H1 (cell line): ENCODE measurements around the gene ZNF697. TPM values are rescaled to one million over a fixed set of nuclear protein-coding genes. Genes with fewer than 3 reads are reported as not detected.
A peak's percentile ranks its signal among the peaks of the same experiment; 100 is the strongest.

Experiments
- CTCF ChIA-PET: fragments of 300-600 bp; sonication (Branson Sonifier 250); formaldehyde crosslinking; loops from one replicate; lab custom pipeline; 2021; ENCODE audit not compliant: partially characterized antibody; lab: Charles Lee
- POLR2A ChIA-PET: fragments of 300-600 bp; sonication (Branson Sonifier 250); formaldehyde crosslinking; loops from one replicate; lab custom pipeline; 2021; ENCODE audit warnings: inconsistent platforms; ENCODE audit not compliant: partially characterized antibody; lab: Charles Lee
- DNase-seq, 2 experiments: peaks; one replicate each; pipeline versions ENCODE4 v3.0.0 to v3.0.0-alpha.2; 2010 to 2022; ENCODE audit warnings: low spot score in 2 of 2, low read depth in 1 of 2, mixed read lengths in 1 of 2
- FAIRE-seq: peaks from 2 replicates; lab custom pipeline; 2011; peaks lifted over from hg19 to GRCh38; lab: Jason Lieb, UNC
- H2AFZ ChIP-seq: 2 replicates; pipeline ENCODE4 v1.8.1; 2012; ENCODE audit warnings: low read length, inconsistent platforms
- H2AK5ac ChIP-seq: 2 replicates; pipeline ENCODE4 v1.6.1; 2013; ENCODE audit warnings: low read depth, low read length
- H2BK120ac ChIP-seq: replicated peaks from 2 replicates; pipeline ENCODE3; 2013; ENCODE audit warnings: low read depth, low read length, inconsistent platforms
- H2BK12ac ChIP-seq: 2 replicates; pipeline ENCODE4 v1.6.1; 2013; ENCODE audit warnings: low read depth, low read length
- H2BK15ac ChIP-seq: 2 replicates; pipeline ENCODE4 v1.6.1; 2013; ENCODE audit warnings: low read length
- H2BK20ac ChIP-seq: 2 replicates; pipeline ENCODE4 v1.6.1; 2013; ENCODE audit warnings: low read length
- H2BK5ac ChIP-seq: 2 replicates; pipeline ENCODE4 v1.6.1; 2013; ENCODE audit warnings: low read depth, low read length
- H3K14ac ChIP-seq: 2 replicates; pipeline ENCODE4 v1.6.1; 2013; ENCODE audit warnings: inconsistent platforms; ENCODE audit not compliant: insufficient read length
- H3K18ac ChIP-seq: 2 replicates; pipeline ENCODE4 v1.6.1; 2013; ENCODE audit warnings: low read length; ENCODE audit errors: extremely low read depth
- H3K23ac ChIP-seq: 2 replicates; pipeline ENCODE4 v1.6.1; 2013; ENCODE audit warnings: inconsistent platforms; ENCODE audit not compliant: insufficient read length
- H3K23me2 ChIP-seq: 2 replicates; pipeline ENCODE4 v1.6.1; 2013; ENCODE audit warnings: low read depth, low read length
- H3K27ac ChIP-seq: 2 replicates; pipeline ENCODE4 v1.6.1; 2011; ENCODE audit warnings: low read depth, low read length, inconsistent platforms
- H3K27me3 ChIP-seq, 4 experiments: replicated peaks in 1 of 4; 1 replicate in 1 of 4; 2 replicates in 3 of 4; pipeline versions ENCODE4 v1.6.1 to v1.8.1; 2011 to 2013; ENCODE audit warnings: low read length in 3 of 4, mild to moderate bottlenecking in 3 of 4, inconsistent platforms in 2 of 4, mixed read lengths in 2 of 4, moderate library complexity in 1 of 4; ENCODE audit not compliant: control insufficient read depth in 3 of 4, insufficient read depth in 3 of 4; ENCODE audit errors: extremely low read depth in 1 of 4
- H3K36me3 ChIP-seq, 4 experiments: 2 replicates each; pipeline versions ENCODE4 v1.6.1 to v1.8.1; 2011 to 2013; ENCODE audit warnings: mild to moderate bottlenecking in 4 of 4, low read length in 3 of 4, moderate library complexity in 2 of 4, control low read depth in 1 of 4, inconsistent platforms in 1 of 4; ENCODE audit not compliant: insufficient read depth in 4 of 4, control insufficient read depth in 2 of 4
- H3K4ac ChIP-seq: replicated peaks from 2 replicates; pipeline ENCODE3; 2013; ENCODE audit warnings: low read length, low read depth, mixed read lengths, inconsistent platforms; ENCODE audit not compliant: insufficient read length
- H3K4me1 ChIP-seq, 4 experiments: replicated peaks in 1 of 4; 1 replicate in 1 of 4; 2 replicates in 3 of 4; pipeline versions ENCODE4 v1.6.1 to v1.8.1; 2011 to 2013; ENCODE audit warnings: low read length in 3 of 4, inconsistent platforms in 2 of 4, mixed read lengths in 1 of 4; ENCODE audit not compliant: insufficient read depth in 4 of 4, control insufficient read depth in 3 of 4
- H3K4me2 ChIP-seq, 2 experiments: 2 replicates each; pipeline versions ENCODE4 v1.6.1 to v1.8.1; 2011 to 2013; ENCODE audit warnings: low read depth in 2 of 2, low read length in 2 of 2, control low read depth in 1 of 2, inconsistent platforms in 1 of 2, mild to moderate bottlenecking in 1 of 2; ENCODE audit not compliant: insufficient read depth in 1 of 2
- H3K4me3 ChIP-seq, 4 experiments: fragments of 200-600, 300-600 bp in 1 of 4; sonication (generic), shearing (Covaris generic), sonication (Bioruptor Twin) in 1 of 4; 2 replicates each; pipeline versions ENCODE4 v1.5.1 to v1.8.1; 2011 to 2016; ENCODE audit warnings: low read length in 4 of 4, low read depth in 3 of 4, control low read depth in 2 of 4, inconsistent platforms in 2 of 4, mild to moderate bottlenecking in 2 of 4, mixed read lengths in 1 of 4, moderate library complexity in 1 of 4; ENCODE audit not compliant: insufficient read depth in 2 of 4; ENCODE audit errors: extremely low read depth in 1 of 4
- H3K56ac ChIP-seq: replicated peaks from 2 replicates; pipeline ENCODE3; 2013; ENCODE audit warnings: low read depth, mild to moderate bottlenecking, mixed read lengths, low read length, inconsistent platforms; ENCODE audit not compliant: insufficient read length
- H3K79me1 ChIP-seq: 2 replicates; pipeline ENCODE4 v1.6.1; 2013; ENCODE audit warnings: low read depth, low read length, control low read depth
- H3K79me2 ChIP-seq, 2 experiments: 2 replicates each; pipeline versions ENCODE4 v1.6.1 to v1.8.1; 2012 to 2013; ENCODE audit warnings: low read length in 2 of 2, mild to moderate bottlenecking in 2 of 2, inconsistent platforms in 1 of 2; ENCODE audit not compliant: insufficient read depth in 2 of 2, control insufficient read depth in 1 of 2
- H3K9ac ChIP-seq, 4 experiments: replicated peaks in 1 of 4; 1 replicate in 1 of 4; 2 replicates in 3 of 4; pipeline versions ENCODE4 v1.6.1 to v1.8.1; 2011 to 2013; ENCODE audit warnings: low read depth in 3 of 4, low read length in 3 of 4, control low read depth in 2 of 4, mild to moderate bottlenecking in 2 of 4, moderate library complexity in 2 of 4, inconsistent platforms in 1 of 4; ENCODE audit errors: extremely low read depth in 1 of 4
- H3K9me3 ChIP-seq, 2 experiments: 2 replicates each; pipeline versions ENCODE4 v1.6.1 to v1.8.1; 2012 to 2013; ENCODE audit warnings: mild to moderate bottlenecking in 2 of 2, moderate library complexity in 2 of 2, control low read depth in 1 of 2, inconsistent platforms in 1 of 2, low read depth in 1 of 2, low read length in 1 of 2, mixed read lengths in 1 of 2; ENCODE audit not compliant: insufficient read depth in 2 of 2
- H4K20me1 ChIP-seq, 2 experiments: replicated peaks in 1 of 2; 2 replicates each; pipeline versions ENCODE3 to v1.8.1; 2011 to 2013; ENCODE audit warnings: inconsistent platforms in 2 of 2, low read length in 2 of 2, mild to moderate bottlenecking in 1 of 2; ENCODE audit not compliant: insufficient read depth in 2 of 2, control insufficient read depth in 1 of 2
- H4K5ac ChIP-seq: 2 replicates; pipeline ENCODE4 v1.6.1; 2013; ENCODE audit warnings: low read length, low read depth, mixed read lengths, inconsistent platforms; ENCODE audit not compliant: insufficient read length
- H4K8ac ChIP-seq: 2 replicates; pipeline ENCODE4 v1.8.0; 2013; ENCODE audit warnings: mild to moderate bottlenecking, moderate library complexity, low read length, inconsistent platforms; ENCODE audit not compliant: insufficient read depth; ENCODE audit errors: extremely low read depth
- H4K91ac ChIP-seq: replicated peaks from 2 replicates; pipeline ENCODE3; 2013; ENCODE audit warnings: low read length, mixed read lengths, inconsistent platforms; ENCODE audit not compliant: insufficient read length
- EGR1 ChIP-seq: IDR thresholded peaks from 2 replicates; pipeline ENCODE4 v1.6.1; 2011; ENCODE audit warnings: low read depth, low read length, borderline replicate concordance
- JUN ChIP-seq: IDR thresholded peaks from 2 replicates; pipeline ENCODE4 v1.6.1; 2011; ENCODE audit warnings: low read depth, mild to moderate bottlenecking, improper control_type of control experiment, low read length
- MAX ChIP-seq: IDR thresholded peaks from 2 replicates; pipeline ENCODE4 v1.6.1; 2012; ENCODE audit warnings: inconsistent platforms
- PHF8 ChIP-seq: fragments of 200-600 bp; sonication (generic); conservative IDR thresholded peaks from 2 replicates; pipeline ENCODE4 v1.7.1; 2012; ENCODE audit warnings: low read depth, mild to moderate bottlenecking, inconsistent platforms, low read length, moderate library complexity
- POLR2AphosphoS5 ChIP-seq: IDR thresholded peaks from 2 replicates; pipeline ENCODE4 v1.6.1; 2011; ENCODE audit warnings: low read depth, low read length
- RAD21 ChIP-seq, 2 experiments: IDR thresholded peaks in 1 of 2; conservative IDR thresholded peaks in 1 of 2; 2 replicates each; pipeline ENCODE4 v1.6.1; 2011; ENCODE audit warnings: low read depth in 2 of 2, low read length in 2 of 2, improper control_type of control experiment in 1 of 2, inconsistent platforms in 1 of 2, mild to moderate bottlenecking in 1 of 2, moderate library complexity in 1 of 2
- YY1 ChIP-seq: IDR thresholded peaks from 2 replicates; pipeline ENCODE4 v1.6.1; 2011; ENCODE audit warnings: low read depth, mild to moderate bottlenecking, low read length
- WGBS, 2 experiments: shearing (Covaris generic) in 1 of 2; methylation state at CpG; one replicate each; pipeline versions ENCODE4 v1.1.6 to v1.1.7; 2013 to 2015; ENCODE audit warnings: low lambda C conversion rate in 2 of 2, mixed read lengths in 2 of 2, inconsistent platforms in 1 of 2, low coverage in 1 of 2, missing lambda C conversion rate in 1 of 2; ENCODE audit not compliant: insufficient replicate concordance in 2 of 2, insufficient coverage in 1 of 2, insufficient read length in 1 of 2; ENCODE audit errors: extremely low coverage in 1 of 2, missing lambda C conversion rate in 1 of 2; 5-methylcytosine and 5-hydroxymethylcytosine counted together
- polyA plus RNA-seq, 7 experiments: library from polyadenylated mRNA; depleted of rRNA in 3 of 7; stranded (reverse) in 5 of 7; unstranded in 2 of 7; fragments of >200 nt in 5 of 7; fragments of 200-250 nt in 2 of 7; gene quantifications; 1 replicate in 5 of 7; 2 replicates in 1 of 7; 4 replicates in 1 of 7; pipeline versions ENCODE4 v1.2.1 to v1.2.3, GENCODE V29; 2011 to 2013; ENCODE audit warnings: missing spikeins in 2 of 7, mixed read lengths in 2 of 7
- total RNA-seq: library from RNA; stranded (reverse); fragmentation: NEBNext Ultra II Directional; extraction: Animal tissue kit (Norgen Biotek cat#: 25700); gene quantifications from 2 replicates; pipeline ENCODE4 v1.2.1, GENCODE V29; 2021

ZNF697 gene
- total and polyA plus RNA-seq, 2 of the 8 experiments (the other 6 are each of a cell fraction or from before 2014, with no cell fraction given) = 5.6 to 18.3 TPM

GRCh38 chr1:119606394-119606793 is 41.7 kb downstream of the ZNF697 start:
- Histone ChIP-seq H2AK5ac (no peak overlapping the region), H4K20me1 (no peaks in the 10 kb centered on the region), H3K79me1 (no peaks in the 10 kb centered on the region), H2BK12ac (no peak overlapping the region), H3K79me2 (no peaks in the 10 kb centered on the region), H4K8ac (no peak overlapping the region), H2AFZ (no peak overlapping the region), H3K9ac (no peak overlapping the region), H3K4me1 (peaks cover 0 to under 1% (median 0%) of the 10 kb centered on the region in 4 experiments; a peak in 1 of 7 replicates), H4K5ac (no peak overlapping the region), H3K36me3 (no peaks in the 10 kb centered on the region), H3K27ac (no peak overlapping the region), H3K9me3 (no peaks in the 10 kb centered on the region), H2BK120ac (no peak overlapping the region)
- WGBS, 2 experiments = 88% methylated on average over 1 of the region's 1 CpG; no CpG with 5 or more reads in 1 of the 2 experiments
- no peak for DNase-seq
- no peak for TF ChIP-seq RAD21 (IDR thresholded peaks at IDR 0.05 in 1 of 2, conservative IDR thresholded peaks at IDR 0.05 in 1 of 2; ENCODE audit: low read depth in 2 of 2, low read length in 2 of 2)
- no peak for TF ChIP-seq JUN
- TF ChIP-seq PHF8 = no peak
- no peak for TF ChIP-seq POLR2AphosphoS5
- no peak for TF ChIP-seq EGR1
- TF ChIP-seq YY1 = no peak
- no peak for TF ChIP-seq MAX
- TF ChIP-seq, all 59 proteins: peak for 0
- no peak overlapping the region for H2BK20ac ChIP-seq
- H3K27me3 ChIP-seq = no peaks in the 10 kb centered on the region
- no peak overlapping the region for H4K91ac ChIP-seq
- no peak overlapping the region for H3K4me2 ChIP-seq
- no peak overlapping the region for H3K14ac ChIP-seq
- H2BK15ac ChIP-seq = peak overlapping the region; percentile 19; the same call in 1 of the 2 replicates
- H3K23ac ChIP-seq = no peak overlapping the region
- no peaks in the 10 kb centered on the region for H3K23me2 ChIP-seq
- H3K56ac ChIP-seq = no peak overlapping the region
- no peak overlapping the region for H3K18ac ChIP-seq
- POLR2A ChIA-PET = no interaction called here
- H3K4ac ChIP-seq = no peak overlapping the region
- CTCF ChIA-PET = interaction anchor here (0.8 to 1.5 kb wide), 5 partner anchors 20 to 141 kb away, joined by 3 to 5 read pairs (median 3); no protein-coding TSS in a partner anchor
- no peak overlapping the region for H2BK5ac ChIP-seq
- H3K4me3 ChIP-seq = no peak overlapping the region
- no peak for FAIRE-seq
